H1 (cell line): Measurements from ENCODE around the gene GPATCH2. TPM values are rescaled to one million over a fixed set of nuclear protein-coding genes. Genes with fewer than 3 reads are reported as not detected.
A peak's percentile ranks its signal among the peaks of the same experiment; 100 is the strongest.

Experiments used
- CTCF ChIA-PET: fragments of 300-600 bp; sonication (Branson Sonifier 250); formaldehyde crosslinking; loops from one replicate; lab custom pipeline; 2021; ENCODE audit not compliant: partially characterized antibody; lab: Charles Lee
- POLR2A ChIA-PET: fragments of 300-600 bp; sonication (Branson Sonifier 250); formaldehyde crosslinking; loops from one replicate; lab custom pipeline; 2021; ENCODE audit warnings: inconsistent platforms; ENCODE audit not compliant: partially characterized antibody; lab: Charles Lee
- DNase-seq, 2 experiments: peaks; one replicate each; pipeline versions ENCODE4 v3.0.0 to v3.0.0-alpha.2; 2010 to 2022; ENCODE audit warnings: low spot score in 2 of 2, low read depth in 1 of 2, mixed read lengths in 1 of 2
- FAIRE-seq: peaks from 2 replicates; lab custom pipeline; 2011; peaks lifted over from hg19 to GRCh38; lab: Jason Lieb, UNC
- H2AFZ ChIP-seq: 2 replicates; pipeline ENCODE4 v1.8.1; 2012; ENCODE audit warnings: low read length, inconsistent platforms
- H2AK5ac ChIP-seq: 2 replicates; pipeline ENCODE4 v1.6.1; 2013; ENCODE audit warnings: low read depth, low read length
- H2BK120ac ChIP-seq: replicated peaks from 2 replicates; pipeline ENCODE3; 2013; ENCODE audit warnings: low read depth, low read length, inconsistent platforms
- H2BK12ac ChIP-seq: 2 replicates; pipeline ENCODE4 v1.6.1; 2013; ENCODE audit warnings: low read depth, low read length
- H2BK15ac ChIP-seq: 2 replicates; pipeline ENCODE4 v1.6.1; 2013; ENCODE audit warnings: low read length
- H2BK20ac ChIP-seq: 2 replicates; pipeline ENCODE4 v1.6.1; 2013; ENCODE audit warnings: low read length
- H2BK5ac ChIP-seq: 2 replicates; pipeline ENCODE4 v1.6.1; 2013; ENCODE audit warnings: low read depth, low read length
- H3K14ac ChIP-seq: 2 replicates; pipeline ENCODE4 v1.6.1; 2013; ENCODE audit warnings: inconsistent platforms; ENCODE audit not compliant: insufficient read length
- H3K18ac ChIP-seq: 2 replicates; pipeline ENCODE4 v1.6.1; 2013; ENCODE audit warnings: low read length; ENCODE audit errors: extremely low read depth
- H3K23ac ChIP-seq: 2 replicates; pipeline ENCODE4 v1.6.1; 2013; ENCODE audit warnings: inconsistent platforms; ENCODE audit not compliant: insufficient read length
- H3K23me2 ChIP-seq: 2 replicates; pipeline ENCODE4 v1.6.1; 2013; ENCODE audit warnings: low read depth, low read length
- H3K27ac ChIP-seq: 2 replicates; pipeline ENCODE4 v1.6.1; 2011; ENCODE audit warnings: low read depth, low read length, inconsistent platforms
- H3K27me3 ChIP-seq, 4 experiments: replicated peaks in 1 of 4; 1 replicate in 1 of 4; 2 replicates in 3 of 4; pipeline versions ENCODE4 v1.6.1 to v1.8.1; 2011 to 2013; ENCODE audit warnings: low read length in 3 of 4, mild to moderate bottlenecking in 3 of 4, inconsistent platforms in 2 of 4, mixed read lengths in 2 of 4, moderate library complexity in 1 of 4; ENCODE audit not compliant: control insufficient read depth in 3 of 4, insufficient read depth in 3 of 4; ENCODE audit errors: extremely low read depth in 1 of 4
- H3K36me3 ChIP-seq, 4 experiments: 2 replicates each; pipeline versions ENCODE4 v1.6.1 to v1.8.1; 2011 to 2013; ENCODE audit warnings: mild to moderate bottlenecking in 4 of 4, low read length in 3 of 4, moderate library complexity in 2 of 4, control low read depth in 1 of 4, inconsistent platforms in 1 of 4; ENCODE audit not compliant: insufficient read depth in 4 of 4, control insufficient read depth in 2 of 4
- H3K4ac ChIP-seq: replicated peaks from 2 replicates; pipeline ENCODE3; 2013; ENCODE audit warnings: low read length, low read depth, mixed read lengths, inconsistent platforms; ENCODE audit not compliant: insufficient read length
- H3K4me1 ChIP-seq, 4 experiments: replicated peaks in 1 of 4; 1 replicate in 1 of 4; 2 replicates in 3 of 4; pipeline versions ENCODE4 v1.6.1 to v1.8.1; 2011 to 2013; ENCODE audit warnings: low read length in 3 of 4, inconsistent platforms in 2 of 4, mixed read lengths in 1 of 4; ENCODE audit not compliant: insufficient read depth in 4 of 4, control insufficient read depth in 3 of 4
- H3K4me2 ChIP-seq, 2 experiments: 2 replicates each; pipeline versions ENCODE4 v1.6.1 to v1.8.1; 2011 to 2013; ENCODE audit warnings: low read depth in 2 of 2, low read length in 2 of 2, control low read depth in 1 of 2, inconsistent platforms in 1 of 2, mild to moderate bottlenecking in 1 of 2; ENCODE audit not compliant: insufficient read depth in 1 of 2
- H3K4me3 ChIP-seq, 4 experiments: fragments of 200-600, 300-600 bp in 1 of 4; sonication (generic), shearing (Covaris generic), sonication (Bioruptor Twin) in 1 of 4; 2 replicates each; pipeline versions ENCODE4 v1.5.1 to v1.8.1; 2011 to 2016; ENCODE audit warnings: low read length in 4 of 4, low read depth in 3 of 4, control low read depth in 2 of 4, inconsistent platforms in 2 of 4, mild to moderate bottlenecking in 2 of 4, mixed read lengths in 1 of 4, moderate library complexity in 1 of 4; ENCODE audit not compliant: insufficient read depth in 2 of 4; ENCODE audit errors: extremely low read depth in 1 of 4
- H3K56ac ChIP-seq: replicated peaks from 2 replicates; pipeline ENCODE3; 2013; ENCODE audit warnings: low read depth, mild to moderate bottlenecking, mixed read lengths, low read length, inconsistent platforms; ENCODE audit not compliant: insufficient read length
- H3K79me1 ChIP-seq: 2 replicates; pipeline ENCODE4 v1.6.1; 2013; ENCODE audit warnings: low read depth, low read length, control low read depth
- H3K79me2 ChIP-seq, 2 experiments: 2 replicates each; pipeline versions ENCODE4 v1.6.1 to v1.8.1; 2012 to 2013; ENCODE audit warnings: low read length in 2 of 2, mild to moderate bottlenecking in 2 of 2, inconsistent platforms in 1 of 2; ENCODE audit not compliant: insufficient read depth in 2 of 2, control insufficient read depth in 1 of 2
- H3K9ac ChIP-seq, 4 experiments: replicated peaks in 1 of 4; 1 replicate in 1 of 4; 2 replicates in 3 of 4; pipeline versions ENCODE4 v1.6.1 to v1.8.1; 2011 to 2013; ENCODE audit warnings: low read depth in 3 of 4, low read length in 3 of 4, control low read depth in 2 of 4, mild to moderate bottlenecking in 2 of 4, moderate library complexity in 2 of 4, inconsistent platforms in 1 of 4; ENCODE audit errors: extremely low read depth in 1 of 4
- H3K9me3 ChIP-seq, 2 experiments: 2 replicates each; pipeline versions ENCODE4 v1.6.1 to v1.8.1; 2012 to 2013; ENCODE audit warnings: mild to moderate bottlenecking in 2 of 2, moderate library complexity in 2 of 2, control low read depth in 1 of 2, inconsistent platforms in 1 of 2, low read depth in 1 of 2, low read length in 1 of 2, mixed read lengths in 1 of 2; ENCODE audit not compliant: insufficient read depth in 2 of 2
- H4K20me1 ChIP-seq, 2 experiments: replicated peaks in 1 of 2; 2 replicates each; pipeline versions ENCODE3 to v1.8.1; 2011 to 2013; ENCODE audit warnings: inconsistent platforms in 2 of 2, low read length in 2 of 2, mild to moderate bottlenecking in 1 of 2; ENCODE audit not compliant: insufficient read depth in 2 of 2, control insufficient read depth in 1 of 2
- H4K5ac ChIP-seq: 2 replicates; pipeline ENCODE4 v1.6.1; 2013; ENCODE audit warnings: low read length, low read depth, mixed read lengths, inconsistent platforms; ENCODE audit not compliant: insufficient read length
- H4K8ac ChIP-seq: 2 replicates; pipeline ENCODE4 v1.8.0; 2013; ENCODE audit warnings: mild to moderate bottlenecking, moderate library complexity, low read length, inconsistent platforms; ENCODE audit not compliant: insufficient read depth; ENCODE audit errors: extremely low read depth
- H4K91ac ChIP-seq: replicated peaks from 2 replicates; pipeline ENCODE3; 2013; ENCODE audit warnings: low read length, mixed read lengths, inconsistent platforms; ENCODE audit not compliant: insufficient read length
- ATF3 ChIP-seq: IDR thresholded peaks from 2 replicates; pipeline ENCODE4 v1.6.1; 2011; ENCODE audit warnings: low read depth, mild to moderate bottlenecking, low read length; ENCODE audit not compliant: insufficient read depth
- BRCA1 ChIP-seq: IDR thresholded peaks from 2 replicates; pipeline ENCODE4 v1.6.1; 2012; ENCODE audit warnings: low read depth, low read length, improper control_type of control experiment
- CHD1 ChIP-seq: IDR thresholded peaks from 2 replicates; pipeline ENCODE4 v1.6.1; 2012; ENCODE audit warnings: low read depth, low read length, improper control_type of control experiment
- EP300 ChIP-seq, 2 experiments: IDR thresholded peaks; 1 replicate in 1 of 2; 2 replicates in 1 of 2; pipeline ENCODE4 v1.6.1; 2011 to 2012; ENCODE audit warnings: low read depth in 2 of 2, low read length in 2 of 2, mild to moderate bottlenecking in 2 of 2, borderline replicate concordance in 1 of 2, inconsistent platforms in 1 of 2, moderate library complexity in 1 of 2
- EZH2 ChIP-seq: fragments of 200-600 bp; sonication (generic); IDR thresholded peaks from 2 replicates; pipeline ENCODE4 v1.7.1; 2012; ENCODE audit warnings: low read depth, mild to moderate bottlenecking, moderate library complexity, low read length, inconsistent platforms; ENCODE audit not compliant: severe bottlenecking
- POLR2A ChIP-seq, 2 experiments: IDR thresholded peaks; 1 replicate in 1 of 2; 2 replicates in 1 of 2; pipeline ENCODE4 v1.6.1; 2011; ENCODE audit warnings: low read depth in 2 of 2, low read length in 2 of 2, mild to moderate bottlenecking in 2 of 2; ENCODE audit errors: control extremely low read depth in 1 of 2
- SIN3A ChIP-seq, 2 experiments: IDR thresholded peaks in 1 of 2; conservative IDR thresholded peaks in 1 of 2; 2 replicates each; pipeline ENCODE4 v1.6.1; 2011 to 2012; ENCODE audit warnings: low read length in 2 of 2, improper control_type of control experiment in 1 of 2, low read depth in 1 of 2, mild to moderate bottlenecking in 1 of 2
- SP2 ChIP-seq: IDR thresholded peaks from 2 replicates; pipeline ENCODE4 v1.6.1; 2012; ENCODE audit warnings: mild to moderate bottlenecking, low read length, inconsistent platforms
- TCF12 ChIP-seq: IDR thresholded peaks from 2 replicates; pipeline ENCODE4 v1.6.1; 2011; ENCODE audit warnings: low read depth, mild to moderate bottlenecking, low read length
- WGBS, 2 experiments: shearing (Covaris generic) in 1 of 2; methylation state at CpG; one replicate each; pipeline versions ENCODE4 v1.1.6 to v1.1.7; 2013 to 2015; ENCODE audit warnings: low lambda C conversion rate in 2 of 2, mixed read lengths in 2 of 2, inconsistent platforms in 1 of 2, low coverage in 1 of 2, missing lambda C conversion rate in 1 of 2; ENCODE audit not compliant: insufficient replicate concordance in 2 of 2, insufficient coverage in 1 of 2, insufficient read length in 1 of 2; ENCODE audit errors: extremely low coverage in 1 of 2, missing lambda C conversion rate in 1 of 2; 5-methylcytosine and 5-hydroxymethylcytosine counted together
- polyA plus RNA-seq, 7 experiments: library from polyadenylated mRNA; depleted of rRNA in 3 of 7; stranded (reverse) in 5 of 7; unstranded in 2 of 7; fragments of >200 nt in 5 of 7; fragments of 200-250 nt in 2 of 7; gene quantifications; 1 replicate in 5 of 7; 2 replicates in 1 of 7; 4 replicates in 1 of 7; pipeline versions ENCODE4 v1.2.1 to v1.2.3, GENCODE V29; 2011 to 2013; ENCODE audit warnings: missing spikeins in 2 of 7, mixed read lengths in 2 of 7
- total RNA-seq: library from RNA; stranded (reverse); fragmentation: NEBNext Ultra II Directional; extraction: Animal tissue kit (Norgen Biotek cat#: 25700); gene quantifications from 2 replicates; pipeline ENCODE4 v1.2.1, GENCODE V29; 2021
- TF ChIP-seq, protein P1 (sequence below): IDR thresholded peaks from 2 replicates; pipeline ENCODE4 v1.6.1; 2012; ENCODE audit warnings: inconsistent platforms
- TF ChIP-seq, protein P2 (sequence below): IDR thresholded peaks from 2 replicates; pipeline ENCODE4 v1.6.1; 2012; ENCODE audit warnings: inconsistent platforms

Gene GPATCH2
- total and polyA plus RNA-seq, 2 of the 8 experiments (the other 6 are each of a cell fraction or from before 2014, with no cell fraction given): 3.9 to 13.1 TPM

GRCh38 chr1:217498209-217498608 is 132.7 kb downstream of the GPATCH2 start:
- no peak overlapping the region for H3K14ac ChIP-seq
- 88% methylated on average over 5 of the region's 5 CpGs; no CpG with 5 or more reads in 1 of the 2 experiments for WGBS, 2 experiments
- no peak overlapping the region for H3K27ac ChIP-seq
- H3K23ac ChIP-seq: no peak overlapping the region
- no peaks in the 10 kb centered on the region for H3K27me3 ChIP-seq
- no peaks in the 10 kb centered on the region for H4K20me1 ChIP-seq
- no peak overlapping the region for H3K4ac ChIP-seq
- no peak overlapping the region for H3K9ac ChIP-seq
- H4K8ac ChIP-seq: no peak overlapping the region
- no peak overlapping the region for H2BK5ac ChIP-seq
- no peaks in the 10 kb centered on the region for H3K79me1 ChIP-seq
- ChIA-PET CTCF (no interaction called here), POLR2A (no interaction called here)
- no peak overlapping the region for H4K5ac ChIP-seq
- no peak overlapping the region for H3K4me3 ChIP-seq
- H2AFZ ChIP-seq: no peak overlapping the region
- H3K56ac ChIP-seq: no peak overlapping the region
- no peaks in the 10 kb centered on the region for H3K23me2 ChIP-seq
- H3K9me3 ChIP-seq: no peaks in the 10 kb centered on the region
- no peaks in the 10 kb centered on the region for H3K36me3 ChIP-seq
- H2BK12ac ChIP-seq: no peak overlapping the region
- DNase-seq: peak in 1 of 2 experiments; percentile 13
- no peak overlapping the region for H2BK20ac ChIP-seq
- H3K18ac ChIP-seq: no peak overlapping the region
- no peak overlapping the region for H2AK5ac ChIP-seq
- H2BK120ac ChIP-seq: no peak overlapping the region
- FAIRE-seq: no peak
- H3K79me2 ChIP-seq: no peaks in the 10 kb centered on the region
- H3K4me2 ChIP-seq: no peak overlapping the region
- H3K4me1 ChIP-seq: peaks cover 0 to 3% (median 0%) of the 10 kb centered on the region in 4 experiments; a peak in 2 of 7 replicates
- H4K91ac ChIP-seq: no peak overlapping the region
- H2BK15ac ChIP-seq: no peak overlapping the region
- TF ChIP-seq ATF3: no peak
- no peak for TF ChIP-seq POLR2A (IDR thresholded peaks at IDR 0.05; ENCODE audit: control extremely low read depth in 1 of 2, low read depth in 2 of 2, low read length in 2 of 2)
- TF ChIP-seq CHD1: no peak
- no peak for TF ChIP-seq EZH2
- TF ChIP-seq TCF12: no peak
- TF ChIP-seq, protein P1, sequence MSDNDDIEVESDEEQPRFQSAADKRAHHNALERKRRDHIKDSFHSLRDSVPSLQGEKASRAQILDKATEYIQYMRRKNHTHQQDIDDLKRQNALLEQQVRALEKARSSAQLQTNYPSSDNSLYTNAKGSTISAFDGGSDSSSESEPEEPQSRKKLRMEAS: peak; percentile 81
- no peak for TF ChIP-seq SP2
- TF ChIP-seq, protein P2, sequence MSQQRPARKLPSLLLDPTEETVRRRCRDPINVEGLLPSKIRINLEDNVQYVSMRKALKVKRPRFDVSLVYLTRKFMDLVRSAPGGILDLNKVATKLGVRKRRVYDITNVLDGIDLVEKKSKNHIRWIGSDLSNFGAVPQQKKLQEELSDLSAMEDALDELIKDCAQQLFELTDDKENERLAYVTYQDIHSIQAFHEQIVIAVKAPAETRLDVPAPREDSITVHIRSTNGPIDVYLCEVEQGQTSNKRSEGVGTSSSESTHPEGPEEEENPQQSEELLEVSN: peak; percentile 86
- no peak for TF ChIP-seq SIN3A (conservative IDR thresholded peaks at IDR 0.05 in 1 of 2, IDR thresholded peaks at IDR 0.05 in 1 of 2; ENCODE audit: low read depth in 1 of 2, low read length in 2 of 2)
- TF ChIP-seq BRCA1: no peak
- TF ChIP-seq EP300 (IDR thresholded peaks at IDR 0.05; ENCODE audit: borderline replicate concordance in 1 of 2, low read depth in 2 of 2, low read length in 2 of 2): no peak
